Spleen (tissue), 7 donors: ENCODE measurements around the gene GYG2.

ENCODE experiments used
- POLR2A ChIP-seq, 3 donors: fragments of 450-650 bp; IDR thresholded peaks; one replicate each; pipeline ENCODE4 v1.5.1; 2017; ENCODE audit warnings: antibody characterized with exemption in 3 of 3, mild to moderate bottlenecking in 1 of 3
- POLR2AphosphoS5 ChIP-seq, 3 donors: sonication (generic); formaldehyde crosslinking; IDR thresholded peaks; one replicate each; pipeline ENCODE4 v1.5.1; 2017; ENCODE audit warnings: antibody characterized with exemption in 3 of 3
- TF ChIP-seq, protein P1 (sequence below), 11 experiments: fragments of 200-600 bp in 7 of 11; fragments of 450-650 bp in 4 of 11; sonication (generic) in 4 of 11; IDR thresholded peaks in 8 of 11; conservative IDR thresholded peaks in 3 of 11; 1 replicate in 7 of 11; 2 replicates in 4 of 11; pipeline versions ENCODE4 v1.4.0 to v1.8.0; 2016 to 2021; ENCODE audit warnings: antibody characterized with exemption in 11 of 11, inconsistent platforms in 4 of 11, mild to moderate bottlenecking in 1 of 11
- donor health status: DM: no; HTN: no; CAD: no; lungs with moderate emphysema.
- donor health status: DM: no; HTN: no; CAD: no.
- donor health status: DM: no; HTN: no; CAD: no.

- TF ChIP-seq, protein P1, sequence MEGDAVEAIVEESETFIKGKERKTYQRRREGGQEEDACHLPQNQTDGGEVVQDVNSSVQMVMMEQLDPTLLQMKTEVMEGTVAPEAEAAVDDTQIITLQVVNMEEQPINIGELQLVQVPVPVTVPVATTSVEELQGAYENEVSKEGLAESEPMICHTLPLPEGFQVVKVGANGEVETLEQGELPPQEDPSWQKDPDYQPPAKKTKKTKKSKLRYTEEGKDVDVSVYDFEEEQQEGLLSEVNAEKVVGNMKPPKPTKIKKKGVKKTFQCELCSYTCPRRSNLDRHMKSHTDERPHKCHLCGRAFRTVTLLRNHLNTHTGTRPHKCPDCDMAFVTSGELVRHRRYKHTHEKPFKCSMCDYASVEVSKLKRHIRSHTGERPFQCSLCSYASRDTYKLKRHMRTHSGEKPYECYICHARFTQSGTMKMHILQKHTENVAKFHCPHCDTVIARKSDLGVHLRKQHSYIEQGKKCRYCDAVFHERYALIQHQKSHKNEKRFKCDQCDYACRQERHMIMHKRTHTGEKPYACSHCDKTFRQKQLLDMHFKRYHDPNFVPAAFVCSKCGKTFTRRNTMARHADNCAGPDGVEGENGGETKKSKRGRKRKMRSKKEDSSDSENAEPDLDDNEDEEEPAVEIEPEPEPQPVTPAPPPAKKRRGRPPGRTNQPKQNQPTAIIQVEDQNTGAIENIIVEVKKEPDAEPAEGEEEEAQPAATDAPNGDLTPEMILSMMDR (IDR thresholded peaks at IDR 0.05 in 8 of 11, conservative IDR thresholded peaks at IDR 0.05 in 3 of 11), result no peak
- TF ChIP-seq POLR2AphosphoS5 (IDR thresholded peaks at IDR 0.05), result no peak
- TF ChIP-seq POLR2A (IDR thresholded peaks at IDR 0.05), result no peak
These were observed 74.1 kb downstream of the GYG2 start for GRCh38 chrX:2902841-2903240.
